UCSD-AML1 (cell line): ENCODE data around the gene VPS18.

Source experiments
- DNase-seq: peaks from one replicate; lab custom pipeline; 2025; ENCODE audit not compliant: unreplicated experiment; lab: John Stamatoyannopoulos, UW

VPS18 gene

GRCh38 chr15:40934457-40934856 lies 40.2 kb downstream of the VPS18 start:
- DNase-seq, result no peak

- no peak for DNase-seq
Measured at GRCh38 chr15:40936234-40936708, 42.0 kb downstream of the VPS18 start.

- no peak for DNase-seq
Measured at GRCh38 chr15:40936709-40937666, 42.7 kb downstream of the VPS18 start.

DNA sequence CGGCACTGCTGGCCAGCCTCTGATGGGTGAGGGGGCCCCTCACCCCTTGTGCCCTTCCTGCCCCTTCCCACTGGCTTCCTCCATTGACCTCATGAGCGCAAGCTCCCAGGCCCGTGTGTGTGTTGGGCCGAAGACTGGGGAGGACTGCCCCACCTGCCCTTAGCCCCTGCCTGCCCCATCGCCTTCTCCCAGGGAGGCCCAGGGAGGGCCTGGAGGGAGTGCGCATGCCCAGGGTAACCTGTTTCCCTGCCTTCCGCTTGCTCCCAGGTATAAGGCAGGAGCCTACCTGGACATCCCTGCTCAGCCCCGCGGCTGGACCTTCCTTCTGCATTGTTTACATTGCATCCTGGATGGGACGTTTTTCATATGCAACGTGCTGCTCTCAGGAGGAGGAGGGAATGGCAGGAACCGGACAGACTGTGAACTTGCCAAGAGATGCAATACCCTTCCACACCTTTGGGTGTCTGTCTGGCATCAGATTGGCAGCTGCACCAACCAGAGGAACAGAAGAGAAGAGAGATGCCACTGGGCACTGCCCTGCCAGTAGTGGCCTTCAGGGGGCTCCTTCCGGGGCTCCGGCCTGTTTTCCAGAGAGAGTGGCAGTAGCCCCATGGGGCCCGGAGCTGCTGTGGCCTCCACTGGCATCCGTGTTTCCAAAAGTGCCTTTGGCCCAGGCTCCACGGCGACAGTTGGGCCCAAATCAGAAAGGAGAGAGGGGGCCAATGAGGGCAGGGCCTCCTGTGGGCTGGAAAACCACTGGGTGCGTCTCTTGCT lies 43.7 kb downstream of the VPS18 start:
- DNase-seq, result no peak

DNA sequence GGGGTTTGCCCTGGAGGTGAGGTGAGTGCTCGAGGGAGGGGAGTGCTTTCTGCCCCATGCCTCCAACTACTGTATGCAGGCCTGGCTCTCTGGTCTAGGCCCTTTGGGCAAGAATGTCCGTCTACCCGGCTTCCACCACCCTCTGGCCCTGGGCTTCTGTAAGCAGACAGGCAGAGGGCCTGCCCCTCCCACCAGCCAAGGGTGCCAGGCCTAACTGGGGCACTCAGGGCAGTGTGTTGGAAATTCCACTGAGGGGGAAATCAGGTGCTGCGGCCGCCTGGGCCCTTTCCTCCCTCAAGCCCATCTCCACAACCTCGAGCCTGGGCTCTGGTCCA lies 44.3 kb downstream of the VPS18 start:
- no peak for DNase-seq

- peak; percentile 62 for DNase-seq
Measured at GRCh38 chr15:40940296-40940801, 46.1 kb downstream of the VPS18 start.

DNA sequence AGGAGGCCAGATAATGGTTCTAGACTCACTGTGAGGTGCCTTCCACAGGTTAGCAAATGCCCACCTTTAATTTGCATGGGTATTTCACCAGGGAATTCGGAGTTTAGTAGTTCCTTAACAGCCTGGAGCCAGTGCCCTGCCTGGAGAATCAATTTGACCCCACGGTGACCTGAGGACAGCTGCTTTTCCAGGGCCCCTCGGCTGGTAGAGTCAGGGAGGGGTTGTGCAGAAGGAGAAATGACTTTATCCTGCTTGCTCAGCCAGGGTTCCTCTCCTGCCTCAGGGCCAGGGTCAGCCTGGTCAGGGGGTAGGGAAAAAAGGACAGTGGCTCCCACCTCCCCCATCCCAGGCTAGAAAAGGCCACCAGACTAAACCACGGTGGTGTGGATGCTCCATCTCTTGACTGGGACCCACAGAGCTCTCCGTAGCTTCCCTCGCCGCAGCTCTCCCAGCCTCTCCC lies 46.8 kb downstream of the VPS18 start:
- DNase-seq, result peak; percentile 62

GRCh38 chr15:40941528-40942336 lies 47.5 kb downstream of the VPS18 start:
- DNase-seq, result peak; percentile 89

DNA sequence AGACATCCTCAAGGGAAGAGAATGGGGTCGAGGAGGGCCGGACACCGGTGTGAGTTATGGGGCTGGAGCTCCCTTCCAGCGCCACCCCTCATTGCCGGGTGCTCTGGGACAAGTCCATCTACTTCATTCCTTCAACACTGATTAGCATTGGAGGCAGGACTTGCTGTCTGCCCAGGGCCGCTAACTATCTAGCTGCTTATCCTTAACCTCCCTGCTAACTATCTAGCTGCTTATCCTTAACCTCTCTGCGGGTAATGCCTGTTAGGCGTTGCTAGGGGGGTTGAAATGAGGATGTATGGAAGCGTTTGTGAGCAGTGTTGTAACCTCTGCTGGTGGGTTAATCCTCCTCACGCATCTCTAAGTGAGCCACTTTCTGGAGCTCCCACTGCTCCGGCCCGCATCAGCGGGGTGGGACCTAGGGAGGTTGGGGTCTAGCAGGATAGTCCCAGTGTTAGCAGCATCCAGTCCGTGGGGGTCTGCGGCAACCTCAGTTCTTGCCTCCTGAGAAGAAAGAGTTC lies 48.1 kb downstream of the VPS18 start:
- no peak for DNase-seq

GRCh38 chr15:40942878-40943277 lies 48.6 kb downstream of the VPS18 start:
- DNase-seq, result no peak

GRCh38 chr15:40943764-40944365 lies 49.6 kb downstream of the VPS18 start:
- no peak for DNase-seq

DNA sequence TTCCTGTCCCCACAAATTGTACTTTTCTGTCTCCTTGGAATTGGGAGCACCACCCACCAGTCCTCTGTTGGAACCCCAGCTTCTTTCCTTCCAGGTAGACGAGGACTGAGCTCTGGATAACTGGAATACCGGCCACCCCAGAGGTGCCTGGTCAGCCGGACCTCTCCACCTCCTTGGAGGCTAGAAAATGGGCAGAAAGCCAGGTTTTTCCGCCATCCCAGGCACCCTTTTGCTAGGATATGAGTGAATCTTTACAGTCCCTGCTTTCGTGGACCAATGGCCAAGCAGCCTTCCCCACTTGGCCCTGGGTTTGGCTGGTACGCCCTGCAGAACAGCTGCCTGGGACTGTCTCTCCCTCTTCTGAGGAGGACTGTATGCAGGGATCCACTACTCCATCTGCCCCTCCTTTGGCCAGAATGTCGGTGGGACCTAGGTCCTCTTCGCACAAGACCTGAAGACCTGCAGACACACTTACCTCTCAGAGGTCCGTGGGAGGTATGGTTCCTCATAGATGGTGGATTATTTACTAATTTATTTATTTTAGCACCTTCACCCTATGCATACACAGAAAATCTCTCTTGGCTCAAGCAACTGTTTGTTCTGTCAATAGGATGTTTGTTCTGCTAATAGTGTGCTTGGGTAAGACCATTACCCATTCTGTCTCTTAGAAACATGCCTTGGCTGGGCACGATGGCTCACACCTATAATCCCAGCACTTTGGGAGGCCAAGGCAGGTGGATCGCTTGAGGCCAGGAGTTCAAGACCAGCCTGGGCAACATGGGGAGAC lies 50.5 kb downstream of the VPS18 start:
- no peak for DNase-seq

DNA sequence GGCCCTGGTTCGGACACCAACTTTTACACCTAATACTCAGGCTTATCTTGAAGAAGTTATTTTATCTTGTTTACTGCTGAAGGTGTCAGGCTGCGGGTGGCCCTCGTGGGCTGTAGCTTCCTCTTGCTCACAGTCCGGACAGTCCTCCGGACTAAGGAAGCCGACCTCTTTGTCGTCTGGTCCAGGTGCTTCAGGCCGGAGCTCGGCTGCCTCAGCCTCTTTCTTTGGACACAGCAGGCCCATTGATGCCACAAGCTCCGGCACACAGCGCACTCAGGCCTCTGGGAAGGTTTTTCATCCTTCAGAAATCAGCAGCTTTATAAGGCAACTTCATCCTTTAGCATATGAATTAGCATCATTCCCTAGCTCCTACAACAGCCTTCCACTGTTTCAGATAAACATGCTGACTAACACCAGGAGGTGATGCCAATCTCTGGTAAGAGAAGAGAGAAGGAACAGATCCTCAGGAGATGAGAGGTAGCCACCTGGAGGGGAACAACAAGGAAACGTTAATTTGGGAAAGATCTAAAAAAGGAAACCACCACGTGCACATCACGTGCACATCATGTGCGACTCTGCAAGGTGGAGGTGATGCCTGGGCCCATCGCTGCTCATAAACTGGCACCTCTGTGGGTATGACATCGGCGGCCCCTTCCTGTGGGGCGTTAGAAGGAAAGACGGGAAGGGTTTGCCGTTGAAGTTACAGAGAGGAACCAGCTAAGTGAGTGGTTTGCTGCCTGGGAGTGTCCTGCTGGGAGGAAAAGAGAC lies 54.6 kb downstream of the VPS18 start:
- DNase-seq, result no peak

- no peak for DNase-seq
Measured at GRCh38 chr15:40949756-40950207, 55.5 kb downstream of the VPS18 start.

GRCh38 chr15:40951764-40952163 lies 57.5 kb downstream of the VPS18 start:
- no peak for DNase-seq

DNA sequence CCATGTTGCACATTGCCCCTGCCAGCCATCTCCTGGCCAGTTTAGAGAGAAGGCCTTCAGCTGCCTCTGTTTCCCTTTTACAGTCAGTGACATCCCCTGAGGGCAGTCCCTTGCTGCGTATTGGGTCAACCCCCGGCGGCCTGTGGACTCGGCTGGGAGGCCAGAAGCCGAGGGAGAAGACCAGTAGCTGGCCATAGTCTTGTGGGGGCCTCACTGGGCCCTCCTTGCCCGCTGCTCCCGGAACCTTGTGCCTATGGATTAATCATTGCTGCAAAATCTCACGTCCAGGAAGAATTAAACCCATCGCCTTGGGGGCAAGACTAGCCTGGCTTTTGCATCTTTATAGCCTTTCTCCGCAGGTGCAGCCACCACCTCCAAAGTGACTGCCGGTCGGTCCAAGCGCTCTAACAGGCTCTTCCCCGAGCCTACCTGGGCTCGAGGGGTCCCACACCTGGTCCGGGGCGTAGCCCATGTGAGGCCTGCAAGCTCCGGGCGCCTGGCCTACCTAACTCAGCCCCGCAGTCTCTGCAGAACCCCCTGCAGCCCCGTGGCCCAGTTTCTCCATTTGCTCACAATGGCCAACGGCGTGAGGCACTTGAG lies 58.2 kb downstream of the VPS18 start:
- no peak for DNase-seq

GRCh38 chr15:40952901-40953712 lies 58.9 kb downstream of the VPS18 start, which contains the start of gene CHAC1:
CHAC1 (plus strand) TSS chr15:40953471; CDS start chr15:40953584, 113 bp downstream.
- DNase-seq, result peak; percentile 97
